ENCODE results near the gene CFAP210.

DNA sequence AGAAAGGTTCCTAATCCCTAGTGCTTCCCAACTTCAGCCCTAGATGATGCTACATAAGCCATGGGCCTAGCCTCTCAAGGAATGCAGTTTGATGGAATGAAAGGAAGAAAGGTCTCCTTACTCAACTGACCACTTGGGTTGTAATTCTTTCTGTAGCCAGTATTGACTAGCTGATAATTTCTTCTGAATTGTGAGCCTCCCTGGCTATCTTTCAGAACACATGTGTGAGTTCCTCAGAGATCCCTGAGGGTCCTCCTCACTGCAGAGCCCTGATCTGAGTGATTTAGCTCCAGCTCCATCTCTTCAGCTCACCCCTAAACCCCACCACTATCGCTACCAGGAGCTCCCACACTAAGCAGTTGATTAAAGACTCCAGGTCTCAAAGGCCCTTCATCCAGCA, 31.5 kb downstream of the CFAP210 start:
- TF ChIP-seq, protein P1, sequence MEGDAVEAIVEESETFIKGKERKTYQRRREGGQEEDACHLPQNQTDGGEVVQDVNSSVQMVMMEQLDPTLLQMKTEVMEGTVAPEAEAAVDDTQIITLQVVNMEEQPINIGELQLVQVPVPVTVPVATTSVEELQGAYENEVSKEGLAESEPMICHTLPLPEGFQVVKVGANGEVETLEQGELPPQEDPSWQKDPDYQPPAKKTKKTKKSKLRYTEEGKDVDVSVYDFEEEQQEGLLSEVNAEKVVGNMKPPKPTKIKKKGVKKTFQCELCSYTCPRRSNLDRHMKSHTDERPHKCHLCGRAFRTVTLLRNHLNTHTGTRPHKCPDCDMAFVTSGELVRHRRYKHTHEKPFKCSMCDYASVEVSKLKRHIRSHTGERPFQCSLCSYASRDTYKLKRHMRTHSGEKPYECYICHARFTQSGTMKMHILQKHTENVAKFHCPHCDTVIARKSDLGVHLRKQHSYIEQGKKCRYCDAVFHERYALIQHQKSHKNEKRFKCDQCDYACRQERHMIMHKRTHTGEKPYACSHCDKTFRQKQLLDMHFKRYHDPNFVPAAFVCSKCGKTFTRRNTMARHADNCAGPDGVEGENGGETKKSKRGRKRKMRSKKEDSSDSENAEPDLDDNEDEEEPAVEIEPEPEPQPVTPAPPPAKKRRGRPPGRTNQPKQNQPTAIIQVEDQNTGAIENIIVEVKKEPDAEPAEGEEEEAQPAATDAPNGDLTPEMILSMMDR (IDR thresholded peaks at IDR 0.05), result no peak
- no peak for TF ChIP-seq EZH2 (IDR thresholded peaks at IDR 0.05)
- TF ChIP-seq EZH2phosphoT487 (IDR thresholded peaks at IDR 0.05), result no peak
